HG02623 (cell line): ENCODE data around the gene METTL2B.
"Not testable (repeated sequence)": the region's sequence is repeated elsewhere in the genome, so short reads cannot be mapped to it uniquely, and the experiment has no call there.

Source experiments
- ATAC-seq: cut with Tn5 transposase; IDR thresholded peaks from one replicate; pipeline ENCODE4 v1.9.1; 2021; ENCODE audit warnings: moderate library complexity; ENCODE audit not compliant: unreplicated experiment

The METTL2B gene

DNA sequence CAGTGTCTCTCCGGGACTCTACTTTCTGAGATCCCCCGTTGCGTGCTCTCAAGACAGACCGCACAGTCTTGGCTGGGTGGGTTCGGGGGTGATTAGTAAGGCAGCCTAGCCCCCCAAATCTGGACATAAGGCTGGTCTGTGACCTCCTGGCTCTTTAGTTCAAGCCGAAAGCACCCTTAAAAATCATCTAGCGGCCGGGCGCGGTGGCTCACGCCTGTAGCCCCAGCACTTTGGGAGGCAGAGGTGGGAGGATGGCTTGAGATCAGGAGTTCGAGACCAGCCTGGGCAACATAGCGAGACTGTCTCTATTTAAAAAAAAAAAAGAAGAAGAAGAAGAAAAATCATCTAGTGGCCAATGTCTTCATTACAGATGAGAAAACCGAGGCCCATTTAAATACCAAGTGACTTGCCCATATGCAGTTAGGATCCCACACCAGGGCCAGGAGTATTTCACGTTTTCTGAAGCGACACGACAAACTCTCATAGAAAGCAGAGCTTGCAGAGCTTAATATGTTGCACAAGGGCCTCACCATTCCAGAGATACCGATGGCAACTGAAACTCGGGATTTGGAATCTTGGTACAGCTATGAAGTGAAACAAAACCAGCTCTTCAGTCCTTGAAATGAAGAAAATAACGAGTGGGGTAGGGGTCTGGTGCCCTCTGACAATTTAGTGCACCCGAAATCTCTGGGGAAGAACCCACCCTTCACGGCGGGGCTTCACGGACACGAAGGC lies 21.6 kb upstream of the METTL2B start:
- ATAC-seq: no peak

DNA sequence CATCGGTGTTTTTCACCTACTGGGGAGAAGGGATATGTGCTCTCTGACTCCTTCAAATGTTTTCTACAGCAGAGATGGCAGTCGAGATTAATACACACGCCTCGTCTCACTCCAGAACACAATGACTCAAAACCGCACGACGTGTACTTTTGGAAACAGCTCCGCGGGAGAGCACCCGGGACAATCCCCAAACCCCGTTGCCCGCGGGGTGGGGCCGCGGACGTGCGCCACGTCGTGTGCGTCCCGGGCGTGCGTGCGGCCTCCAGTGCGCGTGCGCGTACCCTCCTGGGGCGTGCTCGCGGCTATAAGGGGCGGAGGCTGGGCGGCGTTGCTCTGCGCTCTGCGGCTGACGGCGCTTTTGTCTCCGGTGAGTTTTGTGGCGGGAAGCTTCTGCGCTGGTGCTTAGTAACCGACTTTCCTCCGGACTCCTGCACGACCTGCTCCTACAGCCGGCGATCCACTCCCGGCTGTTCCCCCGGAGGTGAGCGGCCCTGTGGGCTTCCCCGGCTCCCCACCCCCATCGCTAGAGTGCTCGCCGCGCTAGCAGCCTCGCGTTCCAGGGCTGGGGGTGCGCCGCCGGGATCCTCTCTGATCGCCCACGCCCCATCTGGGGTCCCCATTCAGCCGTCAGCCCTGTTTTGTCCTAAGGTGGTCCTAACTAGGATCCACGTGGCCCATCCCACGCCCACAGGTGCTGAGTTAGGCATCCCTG lies 20.8 kb upstream of the METTL2B start, which contains the start of gene HILPDA:
TSS of gene HILPDA (plus strand) at position 336 of the 712 bp plus-strand sequence. CDS start 1,391 bp downstream, outside the sequence.
- peak; percentile 84 for ATAC-seq

DNA sequence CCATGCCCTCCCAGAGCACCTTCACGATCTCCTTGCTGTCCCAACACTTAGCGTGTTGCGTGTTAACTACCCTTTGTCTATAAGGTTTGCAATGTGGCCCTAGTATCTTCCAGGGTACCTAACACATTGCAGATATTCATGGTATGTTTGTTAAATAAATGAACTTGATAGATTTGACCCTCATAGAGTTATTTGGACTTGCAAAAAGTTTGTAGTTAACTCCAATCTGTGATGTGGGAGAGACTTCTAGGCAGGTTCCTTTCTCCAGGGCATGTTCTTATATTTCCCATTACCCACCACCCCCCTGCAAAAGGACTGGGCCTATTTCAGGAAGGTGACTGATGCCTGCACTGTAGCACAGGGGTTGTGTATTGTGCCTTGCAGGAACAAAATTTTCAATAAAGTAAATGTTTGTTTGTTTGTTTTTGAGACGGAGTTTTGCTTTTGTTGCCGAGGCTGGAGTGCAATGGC lies 20.3 kb upstream of the METTL2B start:
- peak; percentile 2 for ATAC-seq

DNA sequence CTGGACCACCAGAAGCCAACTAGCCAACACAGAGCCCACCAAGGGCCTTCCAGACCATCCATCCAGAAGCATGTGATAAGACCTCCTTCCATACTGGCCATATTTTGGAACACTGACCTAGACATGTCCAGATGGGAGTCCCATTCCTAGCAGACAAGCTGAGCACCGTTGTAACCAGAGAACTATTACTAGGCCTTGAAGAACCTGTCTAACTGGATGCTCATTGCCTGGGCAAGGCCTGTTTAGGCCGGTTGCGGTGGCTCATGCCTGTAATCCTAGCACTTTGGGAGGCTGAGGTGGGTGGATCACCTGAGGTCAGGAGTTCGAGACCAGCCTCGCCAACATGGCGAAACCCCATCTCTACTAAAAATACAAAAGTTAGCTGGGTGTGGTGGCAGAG lies 19.2 kb upstream of the METTL2B start:
- not testable (repeated sequence) for ATAC-seq

DNA sequence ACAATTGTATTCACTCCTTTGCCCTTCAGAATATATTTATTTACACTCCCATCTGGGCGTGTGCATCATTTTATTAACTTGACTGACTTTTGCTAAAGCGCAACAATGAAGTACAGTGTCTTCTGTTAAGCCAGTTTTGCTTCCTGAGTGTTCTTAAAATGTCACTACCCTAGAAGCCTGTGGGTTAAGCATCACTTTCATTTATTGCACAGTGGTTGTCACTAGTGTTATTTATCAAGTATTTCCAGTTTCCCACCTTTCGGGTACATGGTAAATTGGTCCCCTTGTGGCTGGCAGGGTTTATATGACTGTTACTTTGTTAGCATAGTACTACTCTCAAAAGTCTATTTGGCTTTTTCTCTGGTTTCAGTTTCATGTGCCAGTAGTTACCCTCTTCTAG lies 17.6 kb upstream of the METTL2B start:
- ATAC-seq: peak; percentile 6

DNA sequence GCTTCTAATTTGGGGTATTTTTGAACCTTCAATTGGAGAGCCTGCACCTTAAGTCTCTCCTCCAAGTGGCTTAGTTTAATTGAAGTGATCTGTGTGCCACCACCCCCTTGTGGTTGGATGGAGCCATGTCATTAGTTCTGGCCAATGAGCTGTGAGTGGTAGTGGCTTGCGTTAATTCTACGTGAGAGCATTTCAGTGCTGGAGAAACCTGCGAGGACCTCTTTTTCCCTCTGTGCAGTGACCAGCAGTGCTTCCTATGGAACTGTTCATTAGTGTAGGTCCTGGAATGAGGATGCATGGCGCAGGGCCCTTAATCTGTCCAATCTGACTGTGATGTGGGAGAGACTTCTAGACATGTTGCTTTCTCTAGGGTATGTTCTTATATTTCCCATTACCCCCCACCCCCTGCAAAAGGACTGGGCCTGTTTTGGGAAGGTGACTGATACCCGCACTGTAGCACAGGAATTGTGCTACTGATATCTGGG lies 17.1 kb upstream of the METTL2B start:
- peak; percentile 36 for ATAC-seq

DNA sequence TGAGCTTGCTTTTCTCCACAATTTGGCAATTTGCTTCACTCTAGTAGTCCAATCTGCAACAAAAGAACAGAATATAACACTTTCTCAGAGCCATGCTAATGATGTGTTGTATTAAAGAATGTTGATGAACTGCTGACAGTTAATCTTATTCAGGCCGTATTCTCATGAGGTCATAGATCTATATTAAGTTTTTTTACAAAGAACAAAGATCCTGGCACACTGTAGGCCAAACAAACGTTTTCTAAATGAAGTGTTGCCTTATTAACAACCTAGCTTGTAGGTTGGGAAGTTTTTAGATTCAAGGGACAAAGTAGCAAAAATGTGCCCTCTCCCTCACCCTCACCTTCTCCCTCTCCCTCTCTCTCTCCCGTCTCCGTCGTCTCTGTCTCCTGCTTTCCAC lies 14.1 kb upstream of the METTL2B start:
- no peak for ATAC-seq

DNA sequence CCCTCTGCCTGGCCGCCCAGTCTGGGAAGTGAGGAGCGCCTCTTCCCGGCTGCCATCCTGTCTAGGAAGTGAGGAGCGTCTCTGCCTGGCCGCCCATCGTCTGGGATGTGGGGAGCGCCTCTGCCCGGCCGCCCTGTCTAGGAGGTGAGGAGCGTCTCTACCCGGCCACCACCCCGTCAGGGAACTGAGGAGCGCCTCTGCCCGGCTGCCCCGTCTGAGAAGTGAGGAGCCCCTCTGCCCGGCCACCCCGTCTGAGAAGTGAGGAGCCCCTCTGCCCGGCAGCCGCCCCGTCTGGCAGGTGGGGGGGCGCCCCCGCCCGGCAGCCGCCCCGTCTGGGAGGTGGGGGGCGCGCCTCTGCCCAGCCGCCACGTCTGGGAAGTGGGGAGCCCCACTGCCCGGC lies 13.2 kb upstream of the METTL2B start:
- ATAC-seq: not testable (repeated sequence)

DNA sequence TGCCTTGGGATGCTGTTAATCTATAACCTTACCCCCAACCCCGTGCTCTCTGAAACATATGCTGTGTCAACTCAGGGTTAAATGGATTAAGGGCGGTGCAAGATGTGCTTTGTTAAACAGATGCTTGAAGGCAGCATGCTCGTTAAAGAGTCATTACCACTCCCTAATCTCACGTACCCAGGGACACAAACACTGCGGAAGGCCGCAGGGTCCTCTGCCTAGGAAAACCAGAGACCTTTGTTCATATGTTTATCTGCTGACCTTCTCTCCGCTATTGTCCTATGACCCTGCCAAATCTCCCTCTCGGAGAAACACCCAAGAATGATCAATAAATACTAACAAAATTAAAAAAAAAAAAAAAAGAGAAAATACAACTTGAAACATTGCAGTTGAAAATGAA lies 12.6 kb upstream of the METTL2B start:
- ATAC-seq: not testable (repeated sequence)

DNA sequence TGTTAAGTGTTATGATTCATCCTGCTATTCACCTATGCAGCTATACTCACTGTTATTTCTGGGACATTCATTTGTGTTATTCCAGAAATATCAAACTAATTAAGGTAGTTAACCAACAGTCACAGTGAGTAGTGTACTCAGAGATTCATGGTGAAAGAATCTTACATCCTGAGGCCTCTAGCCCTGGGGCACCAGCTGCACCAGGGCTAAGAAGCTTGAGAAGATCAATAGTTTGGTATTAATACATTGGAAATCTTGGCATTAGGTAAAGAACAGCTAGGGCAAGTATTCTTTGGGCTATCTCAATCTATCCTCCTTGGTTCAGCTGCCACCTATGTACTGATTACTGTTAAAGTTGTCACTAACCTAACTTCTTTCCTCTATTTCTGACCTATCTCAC lies 9.7 kb upstream of the METTL2B start:
- not testable (repeated sequence) for ATAC-seq

DNA sequence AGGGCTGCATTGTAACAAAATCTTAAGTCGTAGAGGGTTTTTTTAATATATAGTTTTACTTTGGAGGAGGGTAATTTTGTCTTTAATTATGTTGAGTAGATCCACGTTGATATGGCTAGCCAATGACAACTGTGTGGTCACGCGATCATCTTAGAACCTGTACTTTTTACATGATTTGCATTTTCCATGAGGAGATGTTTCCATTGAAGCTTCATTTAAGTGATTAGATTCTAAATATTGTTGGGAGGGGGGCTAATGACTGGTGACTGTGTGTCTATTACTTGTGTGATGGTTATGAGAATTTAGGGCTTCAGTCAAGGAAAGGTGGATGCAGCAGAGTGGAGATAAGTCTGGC lies 765 bp downstream of the METTL2B start:
- ATAC-seq: not testable (repeated sequence)

DNA sequence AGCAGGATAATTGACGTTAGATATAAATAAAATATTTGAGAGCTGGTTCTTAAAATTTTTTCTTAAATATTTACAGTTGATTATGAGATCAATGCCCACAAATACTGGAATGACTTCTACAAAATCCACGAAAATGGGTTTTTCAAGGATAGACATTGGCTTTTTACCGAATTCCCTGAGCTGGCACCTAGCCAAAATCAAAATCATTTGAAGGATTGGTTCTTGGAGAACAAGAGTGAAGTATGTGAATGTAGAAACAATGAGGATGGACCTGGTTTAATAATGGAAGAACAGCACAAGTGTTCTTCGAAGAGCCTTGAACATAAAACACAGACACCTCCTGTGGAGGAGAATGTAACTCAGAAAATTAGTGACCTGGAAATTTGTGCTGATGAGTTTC lies 2.5 kb downstream of the METTL2B start:
- not testable (repeated sequence) for ATAC-seq

DNA sequence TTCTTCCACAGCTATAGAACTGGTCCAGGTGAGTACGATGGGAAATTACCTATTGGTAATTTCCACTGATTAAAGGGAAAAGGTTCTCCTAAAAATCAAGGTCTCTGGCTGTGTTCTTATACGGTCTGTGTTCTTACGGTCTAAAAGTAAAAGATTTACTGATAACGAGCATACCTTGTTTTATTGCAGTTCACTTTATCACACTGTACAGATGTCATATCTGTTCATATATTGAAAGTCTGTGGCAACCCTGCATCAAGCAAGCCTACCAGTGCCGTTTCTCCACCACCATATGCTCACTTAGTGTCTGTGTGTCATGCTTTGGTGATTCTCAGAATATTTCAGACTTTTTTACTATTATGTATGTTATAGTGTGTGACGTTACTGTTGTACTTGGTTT lies 11.6 kb downstream of the METTL2B start:
- ATAC-seq: not testable (repeated sequence)

DNA sequence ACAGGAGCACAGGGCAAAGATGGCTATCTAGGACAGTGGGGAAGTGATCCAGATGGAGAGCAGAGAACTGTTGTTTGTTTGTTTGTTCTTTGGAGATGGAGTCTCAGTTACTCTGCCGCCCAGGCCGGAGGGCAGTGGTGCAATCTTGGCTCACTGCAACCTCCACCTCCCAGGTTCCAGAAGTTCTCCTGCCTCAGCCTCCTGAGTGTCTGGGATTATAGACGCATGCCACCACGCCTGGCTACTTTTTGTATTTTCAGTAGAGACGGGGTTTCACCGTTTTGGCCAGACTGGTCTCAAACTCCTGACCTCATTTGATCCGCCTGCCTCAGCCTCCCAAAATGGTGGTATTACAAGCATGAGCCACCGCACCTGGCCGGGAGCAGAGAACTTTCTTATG lies 20.9 kb downstream of the METTL2B start:
- no peak for ATAC-seq

DNA sequence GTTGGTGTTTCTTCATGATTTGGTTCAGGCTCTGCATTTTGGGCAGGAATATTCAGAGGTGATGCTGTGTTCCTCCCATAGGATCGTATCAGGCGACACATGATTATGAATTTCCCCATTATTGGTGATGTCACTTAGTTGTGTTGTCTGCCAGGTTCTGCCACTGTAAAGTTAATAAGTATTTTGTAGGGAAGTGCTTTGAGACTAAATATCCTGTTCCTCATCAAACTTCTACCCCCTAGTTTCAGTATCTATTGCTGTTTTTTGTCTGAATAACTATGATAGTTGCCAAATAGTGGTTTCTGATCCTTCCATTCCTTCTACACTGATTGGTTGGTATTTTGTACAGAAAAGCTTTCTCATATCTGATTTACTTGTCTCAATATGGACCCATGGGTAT lies 28.9 kb downstream of the METTL2B start:
- not testable (repeated sequence) for ATAC-seq

DNA sequence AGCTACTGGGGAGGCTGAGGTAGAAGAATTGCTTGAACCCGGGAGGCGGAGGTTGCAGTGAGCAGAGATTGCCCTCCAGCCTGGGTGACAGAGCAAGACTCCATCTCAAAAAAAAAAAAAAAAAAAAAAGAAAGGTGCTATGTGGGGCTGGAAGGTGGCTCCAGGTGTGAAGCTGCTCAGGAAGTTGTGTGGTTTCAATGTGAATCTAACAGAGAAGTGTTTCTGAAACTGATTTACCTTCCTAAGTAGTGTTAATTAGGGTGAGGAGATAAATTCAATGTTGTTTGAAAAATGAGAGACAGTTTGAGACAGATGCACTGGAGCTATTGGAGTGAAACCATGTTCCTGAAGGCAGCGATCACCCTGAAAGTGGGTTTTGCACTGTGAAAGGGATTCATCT lies 30.3 kb downstream of the METTL2B start:
- peak; percentile 34 for ATAC-seq

DNA sequence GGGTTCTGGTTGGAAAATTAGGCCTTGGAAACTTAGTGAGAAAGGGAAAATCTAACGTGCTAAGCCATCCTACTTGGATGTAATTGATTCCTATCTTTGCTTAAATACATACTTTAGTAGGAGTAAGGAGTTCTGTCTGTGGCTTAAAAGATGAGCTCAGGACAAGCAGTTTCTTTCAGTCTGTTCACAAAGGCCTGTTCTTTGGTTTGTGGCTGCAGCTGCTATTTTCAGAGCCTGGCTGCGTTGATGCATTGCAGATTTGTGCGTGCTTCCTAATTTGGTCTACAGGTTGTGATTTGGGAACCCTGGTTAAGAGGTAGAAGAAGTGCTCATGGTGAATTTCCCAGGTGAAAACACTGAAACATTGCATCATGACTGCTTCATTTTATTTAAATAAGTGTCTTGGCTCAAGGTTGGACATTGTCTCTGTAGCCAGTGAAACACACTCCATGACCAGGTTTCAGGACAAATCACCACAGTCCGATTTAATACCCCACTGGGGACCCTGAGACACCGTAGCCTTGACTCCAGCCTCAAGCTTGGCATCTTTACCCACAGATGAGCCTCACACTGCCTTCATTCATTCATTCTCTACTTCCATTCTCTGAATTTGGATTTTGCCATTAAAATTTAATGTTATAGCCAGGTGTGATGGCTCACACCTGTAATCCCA lies 30.9 kb downstream of the METTL2B start:
- ATAC-seq: peak; percentile 51

DNA sequence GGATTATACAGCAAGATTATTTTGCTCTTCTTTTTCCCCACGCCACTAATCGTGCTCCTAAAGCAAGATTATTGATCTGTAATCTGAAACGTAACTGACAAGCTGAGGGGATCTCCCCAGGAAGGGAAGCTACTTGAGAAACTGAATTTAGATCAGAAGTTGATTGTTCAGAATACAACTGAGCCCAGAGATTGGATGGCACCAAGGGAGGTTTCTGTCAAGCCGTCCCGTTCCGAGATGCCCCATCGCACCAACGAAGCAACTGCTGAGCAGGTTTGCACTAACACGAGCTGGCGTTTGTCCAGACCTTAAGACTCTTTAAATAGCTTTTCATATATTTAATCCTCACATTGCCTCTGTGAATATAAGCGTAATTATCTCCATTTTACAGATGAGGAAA lies 35.1 kb downstream of the METTL2B start:
- not testable (repeated sequence) for ATAC-seq

DNA sequence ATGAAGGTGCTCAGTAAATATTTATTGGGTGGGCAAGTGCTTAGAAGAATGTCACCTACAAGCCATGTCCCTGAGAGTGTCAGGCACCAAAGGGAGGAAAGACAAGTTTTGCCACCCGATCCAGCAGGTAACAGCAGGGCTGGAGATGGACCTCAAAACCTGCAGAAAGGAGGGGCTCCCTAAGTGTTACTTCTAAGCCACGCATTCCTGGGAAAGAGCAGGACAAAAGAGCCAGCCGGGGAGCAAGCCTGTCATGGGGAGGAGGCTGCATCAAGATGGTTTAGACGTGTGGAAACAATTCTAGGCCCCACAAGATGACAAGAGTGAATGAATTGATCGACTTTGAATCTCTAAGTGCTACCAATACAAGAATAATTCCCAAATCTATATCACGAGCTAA lies 38.7 kb downstream of the METTL2B start:
- ATAC-seq: not testable (repeated sequence)

DNA sequence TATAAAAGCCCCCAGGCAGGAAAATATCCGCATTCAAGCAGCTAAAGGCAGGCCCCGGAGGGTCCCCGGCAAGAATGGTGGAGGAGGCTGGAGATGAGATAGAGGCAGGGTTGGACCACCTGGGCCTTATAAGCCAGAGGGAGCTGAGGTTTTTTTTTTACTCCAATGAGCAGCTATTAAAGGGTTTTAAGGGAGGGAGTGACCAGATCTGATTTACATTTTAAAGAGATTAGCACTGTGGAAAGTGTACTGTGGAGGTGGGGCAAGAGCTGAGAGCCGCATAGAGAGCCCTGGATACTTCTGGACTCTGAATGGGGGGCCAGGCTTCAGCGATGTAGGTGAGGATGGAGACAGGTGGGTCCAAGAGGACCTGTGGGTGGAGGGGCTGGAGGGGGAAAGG lies 40.5 kb downstream of the METTL2B start:
- not testable (repeated sequence) for ATAC-seq

DNA sequence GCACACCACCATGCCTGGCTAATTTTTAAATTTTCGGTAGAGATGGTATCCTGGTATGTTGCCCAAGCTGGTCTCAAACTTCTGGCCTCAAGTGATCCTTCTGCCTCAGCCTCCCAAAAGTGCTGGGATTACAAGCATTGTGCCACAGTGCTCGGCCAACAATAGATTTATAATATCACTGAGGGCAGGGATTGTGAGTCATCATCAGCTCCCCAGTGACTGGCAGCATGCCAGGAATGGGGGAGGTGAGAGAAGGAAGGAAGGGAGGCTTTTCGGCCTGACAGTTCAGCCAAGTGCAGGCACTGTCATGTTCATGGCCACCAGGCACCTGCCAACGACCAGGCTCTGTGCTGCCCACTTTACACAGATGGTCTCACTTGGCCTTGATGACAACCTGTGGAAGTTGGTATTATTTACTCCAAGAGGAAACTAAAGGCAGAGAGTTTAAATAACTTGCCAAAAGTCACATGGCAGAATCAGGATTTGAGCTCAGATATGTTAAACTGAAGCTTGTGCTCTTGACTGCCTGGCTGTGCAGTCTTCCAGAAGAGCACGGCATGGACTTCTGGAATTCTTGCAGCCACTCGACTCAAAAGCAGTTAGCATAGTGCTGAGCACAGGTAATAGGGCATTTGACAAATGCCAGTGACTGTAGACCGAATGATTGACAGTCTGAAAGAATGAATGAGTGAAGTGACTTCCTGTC lies 46.8 kb downstream of the METTL2B start:
- ATAC-seq: not testable (repeated sequence)
